Neuronal stem cell (in vitro differentiated cells): ENCODE data around the gene ACYP1.

ENCODE experiments used
- DNase-seq: peaks from one replicate; pipeline ENCODE4 v3.0.0-alpha.2; 2013; ENCODE audit warnings: low spot score
- H2AFZ ChIP-seq: one replicate; pipeline ENCODE4 v1.6.1; 2013; ENCODE audit warnings: mild to moderate bottlenecking, low read length, inconsistent platforms
- H2AK5ac ChIP-seq: 2 replicates; pipeline ENCODE4 v1.6.1; 2013; ENCODE audit warnings: low read depth, mild to moderate bottlenecking, inconsistent platforms, low read length, moderate library complexity, mixed read lengths
- H2BK120ac ChIP-seq: 2 replicates; pipeline ENCODE4 v1.6.1; 2013; ENCODE audit warnings: low read depth, mild to moderate bottlenecking, inconsistent platforms, low read length, moderate library complexity, mixed read lengths
- H2BK12ac ChIP-seq: one replicate; pipeline ENCODE4 v1.6.1; 2013; ENCODE audit warnings: low read length, inconsistent platforms
- H2BK15ac ChIP-seq: 2 replicates; pipeline ENCODE4 v1.6.1; 2013; ENCODE audit warnings: mild to moderate bottlenecking, low read length, inconsistent platforms, mixed read lengths
- H2BK5ac ChIP-seq: one replicate; pipeline ENCODE4 v1.6.1; 2013; ENCODE audit warnings: inconsistent platforms, mild to moderate bottlenecking, low read length, moderate library complexity
- H3K14ac ChIP-seq: one replicate; pipeline ENCODE4 v1.6.1; 2013; ENCODE audit warnings: low read length, inconsistent platforms
- H3K18ac ChIP-seq: 2 replicates; pipeline ENCODE4 v1.6.1; 2013; ENCODE audit warnings: low read length, inconsistent platforms
- H3K23ac ChIP-seq: 2 replicates; pipeline ENCODE4 v1.6.1; 2013; ENCODE audit warnings: low read depth, mild to moderate bottlenecking, mixed read lengths, low read length, inconsistent platforms; ENCODE audit not compliant: poor library complexity
- H3K27ac ChIP-seq: replicated peaks from 3 replicates; pipeline ENCODE4 v1.5.1; 2013; ENCODE audit warnings: low read length, inconsistent platforms
- H3K27me3 ChIP-seq, 3 experiments: 2 replicates each; pipeline ENCODE4 v1.6.1; 2013; ENCODE audit warnings: low read length in 3 of 3, mild to moderate bottlenecking in 2 of 3, inconsistent platforms in 1 of 3, low read depth in 1 of 3, mixed read lengths in 1 of 3, moderate library complexity in 1 of 3; ENCODE audit not compliant: control insufficient read depth in 3 of 3, insufficient read depth in 3 of 3
- H3K36me3 ChIP-seq, 2 donors: replicated peaks in 1 of 2; 2 replicates each; pipeline ENCODE4 v1.6.1; 2013; ENCODE audit warnings: low read length in 2 of 2; ENCODE audit not compliant: control insufficient read depth in 2 of 2, insufficient read depth in 2 of 2
- H3K4ac ChIP-seq: 2 replicates; pipeline ENCODE4 v1.6.1; 2013; ENCODE audit warnings: inconsistent platforms, mild to moderate bottlenecking, low read length, moderate library complexity
- H3K4me1 ChIP-seq, 2 donors: 1 replicate in 1 of 2; 2 replicates in 1 of 2; pipeline ENCODE4 v1.6.1; 2013; ENCODE audit warnings: low read length in 2 of 2, low read depth in 1 of 2; ENCODE audit not compliant: control insufficient read depth in 2 of 2, insufficient read depth in 1 of 2
- H3K4me2 ChIP-seq: one replicate; pipeline ENCODE4 v1.6.1; 2013; ENCODE audit warnings: mild to moderate bottlenecking, low read length, inconsistent platforms; ENCODE audit not compliant: insufficient read depth, poor library complexity, severe bottlenecking
- H3K4me3 ChIP-seq, 2 donors: 2 replicates each; pipeline ENCODE4 v1.5.1; 2013; ENCODE audit warnings: low read length in 2 of 2, mild to moderate bottlenecking in 2 of 2, inconsistent platforms in 1 of 2, moderate library complexity in 1 of 2
- H3K79me1 ChIP-seq: one replicate; pipeline ENCODE4 v1.6.1; 2013; ENCODE audit warnings: low read depth, mild to moderate bottlenecking, inconsistent platforms, low read length, moderate library complexity
- H3K9ac ChIP-seq: one replicate; pipeline ENCODE4 v1.6.1; 2013; ENCODE audit warnings: mild to moderate bottlenecking, low read depth, low read length, inconsistent platforms; ENCODE audit not compliant: poor library complexity
- H3K9me3 ChIP-seq, 2 donors: replicated peaks in 1 of 2; 2 replicates each; pipeline versions ENCODE3 to v1.6.1; 2013; ENCODE audit warnings: low read length in 2 of 2, mild to moderate bottlenecking in 2 of 2, inconsistent platforms in 1 of 2, low read depth in 1 of 2, mixed read lengths in 1 of 2, moderate library complexity in 1 of 2; ENCODE audit not compliant: control insufficient read depth in 2 of 2, insufficient read depth in 1 of 2
- H4K8ac ChIP-seq: one replicate; pipeline ENCODE4 v1.6.1; 2013; ENCODE audit warnings: low read depth, mild to moderate bottlenecking, inconsistent platforms, low read length, moderate library complexity
- H4K91ac ChIP-seq: one replicate; pipeline ENCODE4 v1.6.1; 2013; ENCODE audit warnings: low read length, low read depth, mild to moderate bottlenecking, inconsistent platforms; ENCODE audit not compliant: poor library complexity
- WGBS, 2 donors: extraction: QIAGEN DNeasy Blood & Tissue Kit; methylation state at CpG; one replicate each; pipeline ENCODE4 v1.1.7; 2013; ENCODE audit warnings: missing lambda C conversion rate in 2 of 2, mixed read lengths in 1 of 2; ENCODE audit not compliant: insufficient read length in 2 of 2, insufficient replicate concordance in 1 of 2; ENCODE audit errors: extremely low coverage in 2 of 2; 5-methylcytosine and 5-hydroxymethylcytosine counted together

The ACYP1 gene

DNA sequence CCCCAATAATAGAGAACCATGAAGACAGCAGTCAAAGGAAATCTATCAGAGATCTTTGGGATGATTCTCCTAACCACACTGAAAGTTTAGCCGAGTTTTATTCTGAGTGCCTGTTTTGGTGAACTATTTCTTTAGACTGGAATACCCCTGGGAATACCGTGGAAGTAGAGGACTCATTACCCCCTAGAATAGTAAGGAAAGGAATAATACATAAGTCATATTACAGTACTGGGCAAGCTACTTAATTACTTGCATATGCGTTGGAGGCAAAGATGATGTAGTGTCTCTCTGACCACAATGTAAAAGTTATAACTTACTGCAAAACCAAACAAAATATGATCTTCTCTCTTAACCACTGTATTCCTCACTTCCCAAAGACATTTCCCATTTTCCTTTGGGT is 31.1 kb upstream of the ACYP1 start:
- Histone ChIP-seq H2BK12ac (no peak overlapping the region), H4K8ac (no peak overlapping the region), H3K14ac (no peak overlapping the region), H3K18ac (no peak overlapping the region), H2BK120ac (no peak overlapping the region), H3K4me2 (no peak overlapping the region), H2BK5ac (no peak overlapping the region), H3K4me1 (peaks cover 0 to 4% of the 10 kb centered on the region in 2 donors), H3K27me3 (no peaks in the 10 kb centered on the region), H3K4ac (no peak overlapping the region), H3K79me1 (no peaks in the 10 kb centered on the region), H3K27ac (no peak overlapping the region), H2AFZ (no peak overlapping the region), H2BK15ac (no peak overlapping the region), H3K23ac (no peak overlapping the region), H3K36me3 (peaks cover 17 to 64% of the 10 kb centered on the region in 2 donors), H3K9ac (no peak overlapping the region), H3K4me3 (no peak overlapping the region), H4K91ac (no peak overlapping the region), H3K9me3 (no peaks in the 10 kb centered on the region), H2AK5ac (no peak overlapping the region)
- WGBS, 2 donors, result no CpG with 5 or more reads among the region's 3 CpGs
- DNase-seq, result no peak

DNA sequence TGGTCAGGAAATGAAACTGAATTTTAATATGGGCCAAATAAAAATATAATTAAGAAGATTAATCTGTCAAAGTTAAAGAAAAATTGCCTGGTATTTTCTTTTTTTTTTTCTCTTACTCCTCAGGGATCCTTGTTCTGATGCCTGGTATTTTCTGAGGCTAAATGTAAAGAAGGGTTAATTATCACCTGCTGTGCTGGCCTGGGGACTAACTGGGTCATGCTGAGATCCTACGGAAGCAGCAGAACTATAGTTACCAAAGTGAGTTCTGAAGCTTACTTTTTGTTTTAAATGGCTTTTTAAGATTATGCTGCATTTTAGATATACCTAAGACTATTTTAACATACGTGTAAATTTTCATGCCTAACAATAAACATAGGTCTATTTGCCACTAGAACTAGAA is 28.9 kb upstream of the ACYP1 start:
- Histone ChIP-seq H3K4me1 (peaks cover 0 to under 1% of the 10 kb centered on the region in 2 donors), H3K18ac (no peak overlapping the region), H2BK120ac (no peak overlapping the region), H3K36me3 (peaks cover 14 to 59% of the 10 kb centered on the region in 2 donors), H2BK15ac (no peak overlapping the region), H3K27ac (no peak overlapping the region), H2BK5ac (no peak overlapping the region), H3K79me1 (no peaks in the 10 kb centered on the region), H3K4me2 (no peak overlapping the region), H3K4me3 (no peak overlapping the region), H3K4ac (no peak overlapping the region), H4K8ac (no peak overlapping the region), H2BK12ac (no peak overlapping the region), H3K23ac (no peak overlapping the region), H3K14ac (no peak overlapping the region), H3K9me3 (no peaks in the 10 kb centered on the region), H2AK5ac (no peak overlapping the region), H3K9ac (no peak overlapping the region), H2AFZ (no peak overlapping the region), H4K91ac (no peak overlapping the region), H3K27me3 (no peaks in the 10 kb centered on the region)
- no CpG with 5 or more reads among the region's 2 CpGs for WGBS, 2 donors
- DNase-seq, result no peak

DNA sequence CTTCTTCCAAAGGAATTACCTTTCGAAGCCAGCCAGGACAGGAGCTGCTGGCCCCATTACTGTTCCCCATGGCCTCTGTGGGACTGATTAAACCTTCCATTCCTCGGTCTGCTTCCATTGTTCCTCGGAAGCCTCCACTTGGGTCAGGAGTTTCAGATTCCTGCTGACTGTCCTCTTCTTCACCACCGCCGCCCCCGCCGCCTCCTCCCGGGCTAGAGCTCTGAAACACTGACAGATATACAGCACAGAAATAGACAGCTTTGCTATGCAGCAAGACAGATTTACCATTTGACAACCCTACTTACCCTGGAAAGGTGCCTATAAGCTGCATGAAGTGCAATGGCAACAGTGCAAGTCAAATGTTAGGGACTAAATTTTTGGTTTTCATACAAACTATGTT is 27.4 kb upstream of the ACYP1 start:
- Histone ChIP-seq H3K18ac (no peak overlapping the region), H4K8ac (no peak overlapping the region), H2BK120ac (no peak overlapping the region), H4K91ac (no peak overlapping the region), H3K4me2 (no peak overlapping the region), H3K9me3 (no peaks in the 10 kb centered on the region), H2BK12ac (no peak overlapping the region), H3K4me3 (no peak overlapping the region), H2BK5ac (no peak overlapping the region), H3K23ac (no peak overlapping the region), H3K9ac (no peak overlapping the region), H3K36me3 (peaks cover 18 to 57% of the 10 kb centered on the region in 2 donors), H2BK15ac (no peak overlapping the region), H3K27ac (no peak overlapping the region), H2AFZ (no peak overlapping the region), H3K14ac (no peak overlapping the region), H3K4me1 (no peaks in the 10 kb centered on the region), H3K79me1 (no peaks in the 10 kb centered on the region), H2AK5ac (no peak overlapping the region), H3K27me3 (no peaks in the 10 kb centered on the region), H3K4ac (no peak overlapping the region)
- WGBS, 2 donors, result no CpG with 5 or more reads among the region's 8 CpGs
- no peak for DNase-seq

DNA sequence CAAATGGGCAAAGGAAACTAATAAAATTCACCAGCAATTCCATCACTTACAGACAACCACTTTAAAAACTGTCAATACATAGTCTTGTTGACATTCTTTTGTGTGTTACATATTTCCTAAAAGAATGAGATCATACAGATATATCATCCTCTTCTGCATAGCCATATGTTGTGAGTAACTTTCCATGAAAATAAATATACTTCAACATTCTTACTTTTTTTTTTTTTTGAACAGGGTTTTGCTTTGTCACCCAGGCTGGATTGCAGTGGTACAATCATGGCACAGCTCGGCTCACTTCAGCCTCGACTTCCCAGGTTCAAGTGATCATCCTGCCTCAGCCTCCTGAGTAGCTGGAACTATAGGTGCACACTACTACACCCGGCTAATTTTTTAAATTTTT is 26.5 kb upstream of the ACYP1 start:
- Histone ChIP-seq H3K9me3 (no peaks in the 10 kb centered on the region), H2AFZ (no peak overlapping the region), H2BK12ac (no peak overlapping the region), H2BK5ac (no peak overlapping the region), H3K4me1 (no peaks in the 10 kb centered on the region), H3K9ac (no peak overlapping the region), H3K79me1 (no peaks in the 10 kb centered on the region), H4K91ac (no peak overlapping the region), H2BK120ac (no peak overlapping the region), H2AK5ac (no peak overlapping the region), H3K14ac (no peak overlapping the region), H3K18ac (no peak overlapping the region), H3K4ac (no peak overlapping the region), H3K27ac (no peak overlapping the region), H3K4me2 (no peak overlapping the region), H3K36me3 (peaks cover 18 to 59% of the 10 kb centered on the region in 2 donors), H3K4me3 (no peak overlapping the region), H4K8ac (no peak overlapping the region), H3K23ac (no peak overlapping the region), H2BK15ac (no peak overlapping the region), H3K27me3 (no peaks in the 10 kb centered on the region)
- no peak for DNase-seq
- no CpG with 5 or more reads among the region's 3 CpGs for WGBS, 2 donors
